ENCODE results near the gene GOLT1A.

- TF ChIP-seq CTCF (IDR thresholded peaks at IDR 0.05) (no peak), EZH2 (IDR thresholded peaks at IDR 0.05; ENCODE audit: borderline replicate concordance, insufficient read depth, low read depth, low read length, poor library complexity, severe bottlenecking) (no peak)
These were observed 37.5 kb upstream of the GOLT1A start for GRCh38 chr1:204251286-204251685.
